B cell (primary cell): ENCODE data around the gene NTRK3. TPM values are rescaled to one million over a fixed set of nuclear protein-coding genes. Genes with fewer than 3 reads are reported as not detected.

Experiments used
- ATAC-seq: fragments of 200-7000 bp; cut with Tn5 transposase; one replicate; pipeline ENCODE4 v1.10.0; 2021; ENCODE audit warnings: low read depth, mild to moderate bottlenecking, moderate number of reproducible peaks, moderate library complexity
- CTCF ChIA-PET: fragments of 350-600 bp; sonication (Branson Sonifier 250); formaldehyde crosslinking; loops from one replicate; lab custom pipeline; 2021; ENCODE audit warnings: antibody characterized with exemption, inconsistent platforms; lab: Charles Lee
- POLR2A ChIA-PET: fragments of 350-600 bp; sonication (Branson Sonifier 250); formaldehyde crosslinking; loops from one replicate; lab custom pipeline; 2021; ENCODE audit warnings: antibody characterized with exemption; lab: Charles Lee
- DNase-seq: peaks from one replicate; pipeline ENCODE4 v3.0.0; 2013
- H2AFZ ChIP-seq: 2 replicates; pipeline ENCODE4 v1.6.1; 2012; ENCODE audit warnings: mild to moderate bottlenecking, low read depth, low read length; ENCODE audit not compliant: insufficient read depth, poor library complexity, severe bottlenecking
- H3K27ac ChIP-seq, 2 donors: 1 replicate in 1 of 2; 2 replicates in 1 of 2; pipeline ENCODE4 v1.5.1; 2012 to 2013; ENCODE audit warnings: low read length in 2 of 2, mild to moderate bottlenecking in 2 of 2, moderate library complexity in 1 of 2
- H3K27me3 ChIP-seq, 4 experiments: fragments of 200-600 bp in 1 of 4; sonication (generic) in 1 of 4; replicated peaks in 1 of 4; 1 replicate in 2 of 4; 2 replicates in 2 of 4; pipeline versions ENCODE4 v1.6.1 to v1.7.0; 2013 to 2016; ENCODE audit warnings: low read length in 3 of 4, mild to moderate bottlenecking in 2 of 4, mixed read lengths in 1 of 4, moderate library complexity in 1 of 4; ENCODE audit not compliant: insufficient read depth in 4 of 4, control insufficient read depth in 3 of 4; ENCODE audit errors: control extremely low read depth in 1 of 4
- H3K36me3 ChIP-seq, 2 experiments: replicated peaks in 1 of 2; 1 replicate in 1 of 2; 2 replicates in 1 of 2; pipeline versions ENCODE4 v1.6.1 to v1.7.1; 2013; ENCODE audit warnings: low read length in 1 of 2; ENCODE audit not compliant: insufficient read depth in 2 of 2, control insufficient read depth in 1 of 2; ENCODE audit errors: control extremely low read depth in 1 of 2, extremely low read depth in 1 of 2
- H3K4me1 ChIP-seq, 2 donors: fragments of 200-600 bp in 1 of 2; sonication (generic) in 1 of 2; 1 replicate in 1 of 2; 2 replicates in 1 of 2; pipeline versions ENCODE4 v1.5.1 to v1.6.1; 2013 to 2017; ENCODE audit warnings: low read length in 2 of 2; ENCODE audit not compliant: control insufficient read depth in 2 of 2, insufficient read depth in 2 of 2
- H3K4me2 ChIP-seq: replicated peaks from 2 replicates; pipeline ENCODE3; 2012; ENCODE audit warnings: mild to moderate bottlenecking, low read depth, low read length; ENCODE audit not compliant: poor library complexity, severe bottlenecking
- H3K4me3 ChIP-seq, 5 experiments: fragments of 200-600 bp in 1 of 5; sonication (generic) in 1 of 5; 1 replicate in 3 of 5; 2 replicates in 2 of 5; pipeline versions ENCODE4 v1.5.1 to v1.7.0; 2011 to 2016; ENCODE audit warnings: low read length in 4 of 5, mild to moderate bottlenecking in 4 of 5, low read depth in 2 of 5, control low read depth in 1 of 5, moderate library complexity in 1 of 5; ENCODE audit not compliant: insufficient read depth in 1 of 5; ENCODE audit errors: control extremely low read depth in 1 of 5, extremely low read depth in 1 of 5
- H3K79me2 ChIP-seq: fragments of 200-600 bp; sonication (generic); one replicate; pipeline ENCODE4 v1.6.0; 2016; ENCODE audit warnings: low read length; ENCODE audit not compliant: control insufficient read depth, insufficient read depth
- H3K9ac ChIP-seq: fragments of 200-600 bp; sonication (generic); 2 replicates; pipeline ENCODE4 v1.6.1; 2017; ENCODE audit warnings: mild to moderate bottlenecking, low read length, moderate library complexity
- H3K9me3 ChIP-seq, 3 donors: one replicate each; pipeline versions ENCODE4 v1.6.1 to v1.7.1; 2013; ENCODE audit warnings: low read length in 2 of 3; ENCODE audit not compliant: control insufficient read depth in 2 of 3, insufficient read depth in 1 of 3; ENCODE audit errors: control extremely low read depth in 1 of 3
- H4K20me1 ChIP-seq: 2 replicates; pipeline ENCODE4 v1.6.0; 2012; ENCODE audit warnings: mild to moderate bottlenecking, low read length; ENCODE audit not compliant: insufficient read depth, control insufficient read depth, poor library complexity, severe bottlenecking
- H3K27ac Mint-ChIP-seq: one replicate; pipeline ENCODE4 v1.8.0; 2021; ENCODE audit warnings: mixed read lengths
- H3K27me3 Mint-ChIP-seq: one replicate; pipeline ENCODE4 v1.8.0; 2021; ENCODE audit warnings: mixed read lengths
- H3K4me1 Mint-ChIP-seq: one replicate; pipeline ENCODE4 v1.8.0; 2021; ENCODE audit warnings: mixed read lengths
- H3K4me3 Mint-ChIP-seq: one replicate; pipeline ENCODE4 v1.8.0; 2021; ENCODE audit warnings: mixed read lengths
- H3K9me3 Mint-ChIP-seq: one replicate; pipeline ENCODE4 v1.8.0; 2022; ENCODE audit warnings: mixed read lengths; ENCODE audit not compliant: insufficient read depth
- CTCF ChIP-seq: fragments of 200-600 bp; IDR thresholded peaks from one replicate; pipeline ENCODE4 v1.8.0; 2022; ENCODE audit warnings: antibody characterized with exemption, mild to moderate bottlenecking
- EZH2 ChIP-seq: IDR thresholded peaks from 2 replicates; pipeline ENCODE4 v1.6.1; 2012; ENCODE audit warnings: borderline replicate concordance, low read depth, mild to moderate bottlenecking, moderate library complexity, low read length; ENCODE audit not compliant: insufficient read depth, poor library complexity, severe bottlenecking
- WGBS: methylation state at CpG from one replicate; pipeline ENCODE4 v1.1.5; 2013; ENCODE audit warnings: missing lambda C conversion rate; ENCODE audit not compliant: insufficient coverage; 5-methylcytosine and 5-hydroxymethylcytosine counted together
- intact Hi-C: fragments of 100-400 bp; cut with micrococcal nuclease; formaldehyde crosslinking; loops from one replicate; pipeline ENCODE4 v1.10.0; 2022
- polyA plus RNA-seq: library from polyadenylated mRNA; depleted of rRNA; stranded (reverse); fragments of >200 nt; gene quantifications from 2 replicates; pipeline ENCODE4 v1.2.3, GENCODE V29; 2012
- small RNA-seq: library from RNA; depleted of rRNA; stranded (forward); fragments of <200 nt; gene quantifications from one replicate; pipeline ENCODE3, GENCODE V24; 2012; ENCODE audit warnings: low replicate concordance, low read depth; ENCODE audit not compliant: insufficient read length
- total RNA-seq, 2 donors: library from RNA; stranded (reverse); fragments of 120-200 nt in 1 of 2; gene quantifications; 1 replicate in 1 of 2; 2 replicates in 1 of 2; pipeline versions ENCODE4 v1.2.3 to v1.2.4, GENCODE V29; 2013 to 2022

NTRK3 gene
- total and polyA plus RNA-seq, 2 donors (not counting 1 experiment from before 2014, with no cell fraction given): not detected

- Histone ChIP-seq H3K4me2 (no peak overlapping the region), H3K9ac (no peak overlapping the region), H3K4me3 (no peak overlapping the region), H3K79me2 (no peaks in the 10 kb centered on the region), H3K36me3 (no peaks in the 10 kb centered on the region), H3K27ac (no peak overlapping the region), H4K20me1 (no peaks in the 10 kb centered on the region), H3K27me3 (no peaks in the 10 kb centered on the region), H3K4me1 (no peaks in the 10 kb centered on the region), H3K9me3 (no peaks in the 10 kb centered on the region), H2AFZ (no peak overlapping the region)
- intact Hi-C loops: no loop called here
- TF ChIP-seq EZH2: no peak
- TF ChIP-seq CTCF: no peak
- no peaks in the 10 kb centered on the region for H3K4me1 Mint-ChIP-seq
- ChIA-PET POLR2A (no interaction called here), CTCF (no interaction called here)
- no peak overlapping the region for H3K27ac Mint-ChIP-seq
- 90% methylated on average over 4 of the region's 5 CpGs for WGBS
- H3K4me3 Mint-ChIP-seq: no peak overlapping the region
- ATAC-seq: no peak
- no peak for DNase-seq
- peaks cover 2% of the 10 kb centered on the region for H3K9me3 Mint-ChIP-seq
- no peaks in the 10 kb centered on the region for H3K27me3 Mint-ChIP-seq
Observed at GRCh38 chr15:87816811-87817210, 439.7 kb downstream of the NTRK3 start.

GRCh38 chr15:87816016-87816415 lies 440.5 kb downstream of the NTRK3 start:
- H3K9me3 Mint-ChIP-seq: peaks cover 2% of the 10 kb centered on the region
- ATAC-seq (no peak), DNase-seq (no peak)
- Histone ChIP-seq H3K79me2 (no peaks in the 10 kb centered on the region), H3K27ac (no peak overlapping the region), H3K4me2 (no peak overlapping the region), H2AFZ (no peak overlapping the region), H3K9ac (no peak overlapping the region), H4K20me1 (no peaks in the 10 kb centered on the region), H3K4me1 (no peaks in the 10 kb centered on the region), H3K36me3 (no peaks in the 10 kb centered on the region), H3K27me3 (no peaks in the 10 kb centered on the region), H3K4me3 (no peak overlapping the region), H3K9me3 (no peaks in the 10 kb centered on the region)
- CTCF ChIA-PET: no interaction called here
- TF ChIP-seq EZH2 (no peak), CTCF (no peak)
- no peaks in the 10 kb centered on the region for H3K27me3 Mint-ChIP-seq
- H3K27ac Mint-ChIP-seq: no peak overlapping the region
- WGBS: no CpG with 5 or more reads among the region's 1 CpG
- POLR2A ChIA-PET: no interaction called here
- intact Hi-C loops: no loop called here
- H3K4me1 Mint-ChIP-seq: no peaks in the 10 kb centered on the region
- H3K4me3 Mint-ChIP-seq: no peak overlapping the region

Small RNA genes lying within 50 kb of the gene (small RNA-seq; reads per million reads assigned to genes)
- gene MED28P6: not detected

Other genes with a start within 250 kb of the NTRK3 start
- 22.6 and 24.6 TPM in 2 replicates for gene MRPL46, start 210.6 kb upstream of the NTRK3 start, total RNA-seq
- gene MRPL46, start 210.6 kb upstream of the NTRK3 start, polyA plus RNA-seq: 10.0 and 14.3 TPM in 2 replicates
- gene MRPS11, start 211.0 kb upstream of the NTRK3 start, total RNA-seq: 37.9 and 40.1 TPM in 2 replicates
- 18.5 and 21.1 TPM in 2 replicates for gene MRPS11, start 211.0 kb upstream of the NTRK3 start, polyA plus RNA-seq